Measurements from ENCODE around the gene ACSL3.

ACSL3 gene

DNA sequence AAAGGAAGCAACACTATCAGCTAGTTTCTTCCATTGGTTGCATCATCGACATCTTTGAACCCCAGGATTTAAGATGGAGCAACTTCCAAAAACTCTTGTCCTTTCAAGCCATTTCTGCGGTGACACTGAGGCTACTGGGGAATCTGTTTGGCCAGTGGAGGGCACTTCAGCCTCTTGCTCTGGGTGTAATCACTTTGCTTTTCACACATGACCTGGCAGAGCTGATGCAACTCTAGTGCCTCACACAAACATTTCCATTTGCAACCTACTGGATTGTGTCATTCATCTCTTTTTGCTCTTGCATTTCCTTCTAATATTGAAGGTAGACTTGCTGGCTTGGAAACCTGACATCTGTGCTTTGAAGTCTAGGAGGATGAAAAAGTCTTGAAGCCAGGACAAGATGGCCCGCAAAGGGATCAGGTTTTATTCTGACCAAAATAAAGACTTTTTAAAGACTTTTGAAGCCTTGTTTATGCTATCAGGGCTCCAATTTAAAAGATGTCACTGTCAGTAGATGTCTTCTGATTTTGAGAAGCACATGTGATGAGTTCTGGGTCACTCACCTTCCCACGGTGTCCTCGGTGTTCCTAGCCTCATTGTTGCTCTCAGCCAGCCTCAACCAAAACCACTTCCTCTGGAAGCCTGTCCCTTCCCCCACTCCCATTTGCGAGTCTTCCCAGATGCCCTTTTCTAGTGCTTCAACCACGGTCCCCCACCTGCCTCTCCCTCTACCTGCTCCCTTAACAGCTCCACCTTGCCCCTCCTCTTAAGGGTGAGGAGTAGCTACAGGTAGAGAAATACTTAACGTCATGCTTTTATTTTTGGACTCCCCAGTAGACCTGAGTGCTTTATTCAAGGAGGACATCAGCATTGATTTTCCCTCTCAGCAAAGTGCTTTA is 121.4 kb downstream of the ACSL3 start:
- peak; percentile 67 for DNase-seq

- no peak for DNase-seq
Observed at GRCh38 chr2:222982909-222983265, 122.1 kb downstream of the ACSL3 start.

DNA sequence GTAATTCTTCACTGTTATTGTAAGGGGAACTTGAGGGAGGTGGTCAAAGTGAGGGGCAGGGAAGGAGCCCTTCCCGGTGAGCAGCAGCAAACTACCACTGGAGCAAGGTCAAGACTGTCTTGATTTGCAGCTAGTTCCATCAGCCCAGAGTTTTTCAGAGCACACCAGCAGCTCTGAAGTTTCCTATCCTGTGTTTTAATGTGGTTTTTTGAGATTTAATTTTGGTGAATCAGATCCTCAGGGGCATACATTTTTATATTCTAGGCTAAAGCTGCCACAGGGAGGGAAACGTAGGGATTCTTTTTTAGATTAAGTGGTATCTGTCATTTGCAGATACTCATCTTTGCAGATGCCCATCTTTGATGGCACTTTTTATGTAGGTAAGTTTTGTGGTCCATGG is 124.1 kb downstream of the ACSL3 start:
- DNase-seq, result no peak

DNA sequence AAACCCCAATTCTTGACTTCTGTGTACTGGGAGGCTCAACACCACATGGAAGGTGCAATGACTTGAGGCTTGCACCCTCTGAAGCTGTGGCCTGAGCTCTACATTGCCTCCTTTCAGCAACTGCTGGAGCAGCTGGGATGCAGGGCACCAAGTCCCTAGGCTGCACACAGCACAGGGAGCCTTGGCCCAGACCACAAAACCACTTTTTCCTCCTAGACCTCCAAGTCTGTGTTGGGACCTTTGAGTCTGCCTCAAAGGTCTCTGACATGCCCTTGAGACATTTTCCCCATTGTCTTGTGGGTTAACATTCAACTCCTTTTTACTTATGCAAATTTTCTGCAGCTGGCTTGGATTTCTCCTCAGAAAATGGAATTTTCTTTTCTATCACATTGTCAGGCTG is 128.6 kb downstream of the ACSL3 start:
- no peak for DNase-seq

- DNase-seq, result peak; percentile 23
Observed at GRCh38 chr2:222990206-222990605, 129.4 kb downstream of the ACSL3 start.

- no peak for DNase-seq
Observed at GRCh38 chr2:222992137-222992536, 131.3 kb downstream of the ACSL3 start.

Data from NCI-H82 (cell line).